GM12864 (cell line): ENCODE results near the gene CDON.

Experiments used
- DNase-seq: peaks from one replicate; pipeline ENCODE4 v3.0.0-alpha.2; 2011; ENCODE audit warnings: low read depth
- H3K4me3 ChIP-seq: 2 replicates; pipeline ENCODE4 v1.5.1; 2011; ENCODE audit warnings: mild to moderate bottlenecking, low read depth, low read length, control low read depth
- TF ChIP-seq, protein P1 (sequence below): IDR thresholded peaks from 2 replicates; pipeline ENCODE4 v1.5.1; 2011; ENCODE audit warnings: low read depth, mild to moderate bottlenecking, moderate library complexity, low read length, control low read depth, inconsistent platforms; ENCODE audit errors: missing control alignments

CDON gene

GRCh38 chr11:126048197-126048596 is 14.5 kb downstream of the CDON start:
- DNase-seq, result no peak
- TF ChIP-seq, protein P1, sequence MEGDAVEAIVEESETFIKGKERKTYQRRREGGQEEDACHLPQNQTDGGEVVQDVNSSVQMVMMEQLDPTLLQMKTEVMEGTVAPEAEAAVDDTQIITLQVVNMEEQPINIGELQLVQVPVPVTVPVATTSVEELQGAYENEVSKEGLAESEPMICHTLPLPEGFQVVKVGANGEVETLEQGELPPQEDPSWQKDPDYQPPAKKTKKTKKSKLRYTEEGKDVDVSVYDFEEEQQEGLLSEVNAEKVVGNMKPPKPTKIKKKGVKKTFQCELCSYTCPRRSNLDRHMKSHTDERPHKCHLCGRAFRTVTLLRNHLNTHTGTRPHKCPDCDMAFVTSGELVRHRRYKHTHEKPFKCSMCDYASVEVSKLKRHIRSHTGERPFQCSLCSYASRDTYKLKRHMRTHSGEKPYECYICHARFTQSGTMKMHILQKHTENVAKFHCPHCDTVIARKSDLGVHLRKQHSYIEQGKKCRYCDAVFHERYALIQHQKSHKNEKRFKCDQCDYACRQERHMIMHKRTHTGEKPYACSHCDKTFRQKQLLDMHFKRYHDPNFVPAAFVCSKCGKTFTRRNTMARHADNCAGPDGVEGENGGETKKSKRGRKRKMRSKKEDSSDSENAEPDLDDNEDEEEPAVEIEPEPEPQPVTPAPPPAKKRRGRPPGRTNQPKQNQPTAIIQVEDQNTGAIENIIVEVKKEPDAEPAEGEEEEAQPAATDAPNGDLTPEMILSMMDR, result no peak
- no peak overlapping the region for H3K4me3 ChIP-seq

GRCh38 chr11:126046570-126047195 is 16.0 kb downstream of the CDON start:
- TF ChIP-seq, protein P1, result no peak
- H3K4me3 ChIP-seq, result no peak overlapping the region
- no peak for DNase-seq

DNA sequence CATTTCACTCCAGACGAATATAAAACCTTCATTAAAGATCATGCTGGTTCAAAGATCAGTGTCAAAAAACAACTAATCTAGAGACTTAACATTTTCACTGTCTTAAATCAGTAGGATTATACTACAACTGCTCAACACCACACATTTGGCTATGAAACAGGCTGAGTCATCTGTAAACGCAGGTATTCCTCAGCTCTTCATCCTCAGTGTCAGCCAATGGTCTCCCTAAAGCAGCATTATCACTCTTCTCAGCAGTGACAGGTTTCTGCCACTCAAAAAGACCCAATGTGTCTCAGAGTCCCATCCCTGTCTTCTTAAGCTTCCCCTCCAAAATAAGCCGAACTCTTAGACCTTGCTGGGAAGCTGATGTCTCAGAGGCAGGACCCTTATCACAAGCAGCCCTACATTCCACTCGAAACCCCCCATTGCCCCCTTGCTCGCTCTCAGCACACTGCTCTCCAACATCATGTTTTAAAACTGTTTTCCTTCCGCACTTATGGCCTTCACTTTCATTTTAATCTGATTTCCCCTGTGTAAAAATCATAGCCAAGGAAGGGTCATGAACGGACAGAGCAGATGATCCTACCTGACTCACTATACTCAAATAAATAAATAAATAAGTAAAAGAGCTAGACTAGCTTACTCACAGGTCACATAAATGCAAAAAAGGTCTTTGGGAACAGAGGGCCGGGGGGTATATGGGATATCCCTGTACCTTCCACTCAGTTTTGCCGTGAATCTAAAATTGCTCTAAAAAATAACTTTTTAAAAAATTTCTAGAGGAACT is 23.0 kb downstream of the CDON start:
- DNase-seq, result no peak
- no peak overlapping the region for H3K4me3 ChIP-seq
- TF ChIP-seq, protein P1, result no peak

GRCh38 chr11:126035718-126036117 is 26.9 kb downstream of the CDON start:
- TF ChIP-seq, protein P1, result no peak

DNA sequence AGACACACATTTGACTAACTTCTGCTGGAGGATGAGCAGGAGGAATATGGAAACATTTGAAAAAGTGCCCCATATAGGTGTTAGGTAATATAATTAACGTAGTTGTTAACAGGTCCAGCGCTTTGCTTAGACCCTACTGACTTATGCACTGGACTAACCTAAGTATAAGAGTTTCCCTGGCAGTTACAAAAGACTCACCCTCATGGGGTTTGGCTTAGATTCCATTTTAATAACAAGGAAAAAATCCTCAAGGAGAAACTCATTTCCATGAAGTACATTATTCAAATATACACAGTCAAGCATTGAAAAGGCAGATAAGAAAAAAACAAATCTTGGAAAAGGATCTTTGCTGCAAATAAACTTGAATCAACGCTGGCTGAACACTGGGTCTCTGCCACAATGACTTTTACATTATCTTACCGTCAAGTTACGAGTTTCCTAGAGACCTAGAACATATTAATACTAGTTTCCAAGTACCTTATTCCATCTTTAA is 27.7 kb downstream of the CDON start:
- TF ChIP-seq, protein P1, result no peak

More at GRCh38 chr11:126035718-126036117, 26.9 kb downstream of the CDON start:
- no peak overlapping the region for H3K4me3 ChIP-seq
- DNase-seq, result no peak

DNA sequence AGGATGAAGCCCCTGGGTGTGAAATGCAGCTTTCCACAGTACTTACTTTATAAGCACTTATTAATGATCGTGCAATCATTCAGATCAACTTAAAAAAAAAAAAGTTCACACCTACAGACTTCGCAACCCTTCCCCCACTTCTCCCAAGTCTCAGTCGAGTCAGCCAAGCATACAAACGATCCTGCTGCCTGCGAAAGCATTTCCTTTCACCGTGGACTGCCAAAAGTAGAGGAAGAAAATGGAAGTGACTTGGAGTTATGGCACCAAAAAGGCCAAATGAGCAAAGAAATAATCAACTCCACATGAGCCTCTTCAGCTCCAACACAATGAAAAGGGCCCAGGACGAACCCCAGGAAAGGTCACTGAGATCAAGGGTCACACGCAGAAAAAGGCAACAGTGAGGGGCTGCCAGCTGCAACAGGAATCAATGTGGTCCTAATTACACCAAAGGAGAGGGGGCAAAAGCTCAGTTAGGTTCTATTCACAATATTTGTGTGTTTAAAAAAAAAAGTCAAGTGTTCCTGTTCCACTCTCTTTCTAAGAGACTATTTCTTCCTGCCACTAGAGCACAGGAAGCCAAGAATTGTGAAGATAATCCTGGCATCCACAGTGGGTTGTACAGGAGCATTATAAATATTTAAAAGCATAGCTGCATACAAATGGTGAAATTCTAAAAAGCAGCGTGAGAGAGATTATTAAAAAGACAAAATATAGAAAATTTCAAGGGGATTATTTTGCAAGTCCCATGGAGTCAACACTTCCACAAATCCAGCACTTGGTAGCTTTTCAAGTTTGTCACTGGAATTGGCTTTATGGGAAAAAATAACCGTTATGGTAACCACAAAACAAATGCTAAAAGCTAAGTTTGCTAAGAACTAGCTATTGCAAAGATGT is 28.4 kb downstream of the CDON start:
- DNase-seq, result no peak
- TF ChIP-seq, protein P1, result no peak
- H3K4me3 ChIP-seq, result no peak overlapping the region

More for the DNA sequence above, 27.7 kb downstream of the CDON start:
- DNase-seq, result no peak
- no peak overlapping the region for H3K4me3 ChIP-seq
